ENCODE data around the gene CSF1R. TPM values are rescaled to one million over a fixed set of nuclear protein-coding genes. Genes with fewer than 3 reads are reported as not detected.
A peak's percentile ranks its signal among the peaks of the same experiment; 100 is the strongest.

CSF1R gene
- total RNA-seq, 2 donors from 2014 or later = 2.7 to 3.4 TPM

DNA sequence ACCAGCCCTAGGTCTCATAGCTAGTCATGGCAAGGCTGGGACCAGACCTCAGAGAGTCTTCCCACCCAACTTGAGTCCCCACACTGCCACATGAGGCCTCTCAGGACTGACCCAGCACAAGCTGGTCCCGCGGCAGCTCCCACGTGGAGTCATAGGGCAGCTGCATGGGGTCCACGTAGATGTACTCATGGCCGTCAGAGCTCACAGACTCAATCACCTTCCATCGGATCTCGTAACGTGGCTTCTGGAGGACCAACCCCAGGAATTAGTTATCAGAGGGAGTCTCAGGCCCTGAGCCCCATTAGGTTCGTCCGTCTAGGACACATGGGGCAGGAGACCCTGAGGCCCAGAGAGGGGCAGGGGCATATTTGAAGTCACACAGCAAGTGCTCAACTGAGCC is 39.0 kb upstream of the CSF1R start:
- peaks cover 14% of the 10 kb centered on the region for H3K27me3 Mint-ChIP-seq
- DNase-seq = no peak
- no peaks in the 10 kb centered on the region for H3K36me3 Mint-ChIP-seq (ENCODE audit: low read depth)
- peaks cover 5% of the 10 kb centered on the region for H3K4me1 Mint-ChIP-seq
- H3K9me3 ChIP-seq (ENCODE audit: control insufficient read depth, low read length, poor library complexity, severe bottlenecking) = no peaks in the 10 kb centered on the region
- no peak for ATAC-seq
- peak overlapping the region; percentile 41 for H3K27ac Mint-ChIP-seq
- H3K4me3 Mint-ChIP-seq = no peak overlapping the region

GRCh38 chr5:150124596-150124995 is 38.2 kb upstream of the CSF1R start:
- peaks cover 9% of the 10 kb centered on the region for H3K27me3 Mint-ChIP-seq
- no peak overlapping the region for H3K4me3 Mint-ChIP-seq
- DNase-seq = no peak
- H3K9me3 ChIP-seq (ENCODE audit: control insufficient read depth, low read length, poor library complexity, severe bottlenecking) = no peaks in the 10 kb centered on the region
- H3K36me3 Mint-ChIP-seq (ENCODE audit: low read depth) = no peaks in the 10 kb centered on the region
- no peak for ATAC-seq
- no peak overlapping the region for H3K27ac Mint-ChIP-seq
- H3K4me1 Mint-ChIP-seq = peaks cover 5% of the 10 kb centered on the region

- ATAC-seq (no peak), DNase-seq (no peak)
- H3K9me3 ChIP-seq (ENCODE audit: control insufficient read depth, low read length, poor library complexity, severe bottlenecking) = no peaks in the 10 kb centered on the region
- Mint-ChIP-seq H3K36me3 (ENCODE audit: low read depth) (no peaks in the 10 kb centered on the region), H3K4me3 (no peak overlapping the region), H3K27me3 (peaks cover 8% of the 10 kb centered on the region), H3K4me1 (peaks cover 5% of the 10 kb centered on the region), H3K27ac (no peak overlapping the region)
Observed at GRCh38 chr5:150124111-150124557, 37.8 kb upstream of the CSF1R start.

DNA sequence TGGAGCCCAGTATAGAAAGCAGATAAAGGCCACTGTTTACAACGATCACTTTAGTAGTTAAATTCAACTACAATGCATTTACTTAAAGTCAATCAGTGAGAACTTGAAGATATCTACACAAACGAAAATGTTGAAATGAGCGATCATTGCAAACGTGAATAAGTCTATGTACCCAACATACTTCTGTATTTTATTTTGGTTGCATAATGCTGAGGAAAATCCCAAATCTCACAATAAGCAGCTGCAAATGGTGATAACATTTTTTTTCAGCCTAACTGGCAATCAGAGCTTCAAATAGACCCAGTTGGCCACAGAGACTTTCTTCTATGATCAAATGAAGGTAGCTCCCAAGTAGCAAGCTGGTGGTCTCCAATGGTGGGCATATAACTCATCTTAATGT is 37.2 kb upstream of the CSF1R start:
- no peaks in the 10 kb centered on the region for H3K9me3 ChIP-seq (ENCODE audit: control insufficient read depth, low read length, poor library complexity, severe bottlenecking)
- Mint-ChIP-seq H3K27me3 (peaks cover 5% of the 10 kb centered on the region), H3K27ac (no peak overlapping the region), H3K4me3 (no peak overlapping the region), H3K4me1 (peaks cover 5% of the 10 kb centered on the region), H3K36me3 (ENCODE audit: low read depth) (no peaks in the 10 kb centered on the region)
- ATAC-seq (no peak), DNase-seq (no peak)

GRCh38 chr5:150122536-150123481 is 36.5 kb upstream of the CSF1R start:
- ATAC-seq (no peak), DNase-seq (no peak)
- Mint-ChIP-seq H3K27ac (no peak overlapping the region), H3K4me3 (no peak overlapping the region), H3K36me3 (ENCODE audit: low read depth) (no peaks in the 10 kb centered on the region), H3K4me1 (peaks cover 3% of the 10 kb centered on the region), H3K27me3 (no peaks in the 10 kb centered on the region)
- no peaks in the 10 kb centered on the region for H3K9me3 ChIP-seq (ENCODE audit: control insufficient read depth, low read length, poor library complexity, severe bottlenecking)

- ATAC-seq = peak; percentile 54
- no peaks in the 10 kb centered on the region for H3K9me3 ChIP-seq (ENCODE audit: control insufficient read depth, low read length, poor library complexity, severe bottlenecking)
- Mint-ChIP-seq H3K4me1 (peaks cover 3% of the 10 kb centered on the region), H3K36me3 (ENCODE audit: low read depth) (no peaks in the 10 kb centered on the region), H3K27me3 (no peaks in the 10 kb centered on the region), H3K27ac (no peak overlapping the region), H3K4me3 (no peak overlapping the region)
- no peak for DNase-seq
Observed at GRCh38 chr5:150122158-150122510, 35.8 kb upstream of the CSF1R start.

DNA sequence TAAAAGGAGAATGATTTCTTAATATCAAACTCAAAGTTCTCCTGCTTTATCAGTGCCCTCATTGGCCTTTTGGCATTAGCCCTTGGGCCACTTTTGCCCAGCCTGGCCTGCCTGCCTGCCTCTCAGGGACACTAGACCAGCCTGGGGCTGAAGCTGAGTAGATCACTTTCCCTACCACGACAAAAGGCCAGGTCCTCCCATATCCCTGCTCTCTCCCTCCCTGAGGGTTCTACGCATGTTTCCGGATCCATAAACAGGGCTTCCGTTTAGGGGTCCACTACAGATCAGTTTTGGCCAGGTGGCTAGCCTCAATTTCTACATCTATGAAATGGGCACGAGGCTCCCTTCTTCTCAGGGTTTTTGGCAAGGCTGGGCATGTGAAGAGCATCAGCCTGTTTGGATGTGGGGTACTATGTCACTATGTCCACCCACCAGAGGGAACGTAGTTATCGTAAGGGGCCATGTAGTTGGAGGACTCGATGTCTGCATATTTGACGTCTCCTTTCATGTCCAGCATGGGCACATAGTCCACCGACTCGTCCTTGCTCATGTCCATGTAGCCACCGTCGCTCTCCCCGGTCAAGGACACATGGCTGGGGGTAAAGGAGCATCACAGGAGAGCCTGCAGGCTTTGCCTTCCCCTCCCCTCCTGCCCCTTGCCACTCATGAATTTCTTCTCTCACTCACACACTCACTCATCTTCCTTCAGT is 35.2 kb upstream of the CSF1R start:
- no peak overlapping the region for H3K27ac Mint-ChIP-seq
- peaks cover 3% of the 10 kb centered on the region for H3K4me1 Mint-ChIP-seq
- no peaks in the 10 kb centered on the region for H3K27me3 Mint-ChIP-seq
- H3K36me3 Mint-ChIP-seq (ENCODE audit: low read depth) = no peaks in the 10 kb centered on the region
- no peaks in the 10 kb centered on the region for H3K9me3 ChIP-seq (ENCODE audit: control insufficient read depth, low read length, poor library complexity, severe bottlenecking)
- ATAC-seq (no peak), DNase-seq (no peak)
- no peak overlapping the region for H3K4me3 Mint-ChIP-seq

DNA sequence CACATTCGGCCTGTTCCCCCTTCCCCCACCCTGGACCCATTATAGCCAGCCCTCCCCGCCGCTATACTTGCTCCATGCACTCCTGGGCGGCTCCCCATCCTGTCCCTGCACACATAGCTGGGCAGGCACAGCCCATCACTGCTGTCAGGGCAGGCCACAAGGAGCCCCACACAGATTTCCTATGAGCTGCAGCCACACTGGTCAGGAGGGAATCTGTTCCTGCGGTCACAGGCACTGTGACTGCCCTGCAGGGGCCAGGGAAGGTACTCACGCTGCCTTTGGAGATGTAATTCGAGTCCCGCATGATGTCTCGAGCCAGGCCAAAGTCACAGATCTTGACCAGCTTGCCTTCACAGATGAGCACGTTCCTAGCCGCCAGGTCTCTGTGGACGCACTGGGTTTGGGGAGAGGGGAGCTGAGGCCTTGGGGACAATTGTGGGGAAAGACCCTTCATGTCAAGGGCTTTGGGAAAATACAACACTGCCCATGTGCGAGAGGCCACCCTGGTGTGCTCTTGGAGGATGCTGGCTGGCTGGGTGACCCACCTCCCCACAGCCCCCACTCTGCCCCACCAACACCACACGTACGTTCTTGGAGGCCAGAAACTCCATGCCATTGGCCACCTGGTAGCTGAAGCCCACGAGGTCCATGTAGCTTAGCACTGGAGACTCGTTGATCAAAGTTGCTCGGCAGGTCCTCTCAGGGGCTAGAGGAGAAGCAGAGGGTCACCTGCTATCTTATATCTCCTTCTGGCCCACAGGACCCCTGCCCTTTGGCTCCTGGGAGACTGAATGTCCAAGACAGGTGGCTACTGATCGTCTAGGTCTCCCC is 34.5 kb upstream of the CSF1R start:
- no peak for DNase-seq
- ATAC-seq = no peak
- H3K4me3 Mint-ChIP-seq = no peak overlapping the region
- no peak overlapping the region for H3K27ac Mint-ChIP-seq
- H3K27me3 Mint-ChIP-seq = no peaks in the 10 kb centered on the region
- H3K36me3 Mint-ChIP-seq (ENCODE audit: low read depth) = no peaks in the 10 kb centered on the region
- peaks cover 3% of the 10 kb centered on the region for H3K4me1 Mint-ChIP-seq
- H3K9me3 ChIP-seq (ENCODE audit: control insufficient read depth, low read length, poor library complexity, severe bottlenecking) = no peaks in the 10 kb centered on the region

DNA sequence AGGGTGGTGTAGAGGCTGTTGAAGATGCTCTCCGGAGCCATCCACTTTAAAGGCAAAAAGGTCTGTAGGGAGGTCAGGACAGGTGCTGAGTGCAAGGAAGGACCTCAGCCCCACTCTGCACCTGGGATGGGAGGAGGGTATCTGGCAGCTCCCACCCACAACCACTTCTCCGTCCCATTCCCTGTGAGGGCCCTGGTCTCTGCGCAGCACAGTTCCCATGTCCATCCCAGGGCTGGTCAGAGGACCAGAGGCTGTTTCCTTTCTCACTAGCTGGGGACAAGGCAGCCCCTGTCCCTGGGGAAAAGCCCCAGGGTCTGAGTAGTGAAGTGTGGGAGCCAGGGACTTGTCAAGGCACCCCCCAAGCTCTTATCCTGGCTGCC is 33.7 kb upstream of the CSF1R start:
- H3K27ac Mint-ChIP-seq = no peak overlapping the region
- no peaks in the 10 kb centered on the region for H3K36me3 Mint-ChIP-seq (ENCODE audit: low read depth)
- peaks cover 3% of the 10 kb centered on the region for H3K4me1 Mint-ChIP-seq
- DNase-seq (no peak), ATAC-seq (no peak)
- no peak overlapping the region for H3K4me3 Mint-ChIP-seq
- H3K27me3 Mint-ChIP-seq = peaks cover under 1% of the 10 kb centered on the region
- H3K9me3 ChIP-seq (ENCODE audit: control insufficient read depth, low read length, poor library complexity, severe bottlenecking) = no peaks in the 10 kb centered on the region

DNA sequence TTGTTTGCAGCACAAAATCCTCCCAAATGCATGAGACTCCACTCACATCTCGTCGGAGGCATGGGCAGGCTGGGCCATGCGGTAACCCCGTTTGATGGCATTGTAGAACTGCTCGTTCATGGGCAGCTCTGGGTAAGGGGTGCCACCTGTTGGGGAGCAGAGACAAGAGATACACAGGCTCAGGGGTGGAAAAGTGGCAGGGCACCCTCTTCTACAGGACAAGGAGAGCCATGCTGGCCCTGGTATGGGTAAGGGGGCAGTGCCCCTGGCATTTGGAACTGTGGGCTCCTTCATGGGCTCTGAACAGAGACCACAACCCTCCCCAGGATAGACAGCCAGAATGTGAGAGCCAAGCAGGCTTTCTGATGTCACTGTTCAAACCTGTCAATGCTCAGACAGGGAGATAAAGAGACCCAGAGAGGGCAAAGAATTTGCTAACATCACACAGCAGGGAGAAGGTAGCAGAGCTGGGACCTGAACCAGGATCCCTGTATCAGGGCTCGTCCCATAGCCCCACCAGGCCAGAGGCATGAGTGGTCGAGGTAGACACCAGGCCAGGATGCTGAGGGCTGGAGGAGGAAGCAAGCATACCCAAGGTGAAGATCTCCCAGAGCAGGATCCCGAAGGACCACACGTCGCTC is 33.2 kb upstream of the CSF1R start:
- no peaks in the 10 kb centered on the region for H3K9me3 ChIP-seq (ENCODE audit: control insufficient read depth, low read length, poor library complexity, severe bottlenecking)
- Mint-ChIP-seq H3K27ac (no peak overlapping the region), H3K4me3 (no peak overlapping the region), H3K36me3 (ENCODE audit: low read depth) (no peaks in the 10 kb centered on the region), H3K4me1 (peaks cover 3% of the 10 kb centered on the region), H3K27me3 (peaks cover 6% of the 10 kb centered on the region)
- DNase-seq = no peak
- ATAC-seq = no peak

GRCh38 chr5:150118561-150119229 is 32.3 kb upstream of the CSF1R start:
- H3K9me3 ChIP-seq (ENCODE audit: control insufficient read depth, low read length, poor library complexity, severe bottlenecking) = no peaks in the 10 kb centered on the region
- no peak for DNase-seq
- H3K27ac Mint-ChIP-seq = no peak overlapping the region

DNA sequence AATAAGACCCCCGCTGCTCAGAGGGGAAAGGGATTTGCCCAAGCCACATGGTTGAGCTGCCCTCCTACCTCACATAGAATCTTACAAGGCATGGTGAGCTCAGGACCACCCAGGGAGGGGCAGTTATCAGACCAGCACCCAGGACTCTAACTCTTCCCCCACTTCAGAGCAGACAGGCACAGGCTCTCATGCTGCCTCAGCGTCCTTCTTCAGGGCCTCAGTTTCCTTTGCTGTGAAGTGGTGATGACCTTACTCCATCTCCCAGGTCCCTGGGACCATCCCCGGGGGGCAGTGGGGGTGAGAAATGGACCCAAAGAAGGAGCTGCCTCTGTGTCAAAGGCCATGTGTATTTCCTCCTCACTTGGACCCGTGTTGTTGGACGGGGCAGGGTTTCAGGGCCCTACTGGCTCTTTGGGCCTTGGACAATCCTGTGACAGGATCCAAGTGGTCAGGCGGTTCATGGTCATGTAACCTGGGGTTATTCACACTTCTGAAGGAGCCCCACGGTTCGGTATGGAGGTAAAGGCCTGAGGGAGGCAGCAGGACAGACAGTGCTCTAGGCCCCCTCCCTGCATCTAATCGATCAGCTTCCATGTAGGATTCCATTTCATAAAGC is 31.7 kb upstream of the CSF1R start:
- Mint-ChIP-seq H3K4me3 (no peak overlapping the region), H3K27ac (no peak overlapping the region), H3K27me3 (peaks cover 16% of the 10 kb centered on the region), H3K4me1 (peaks cover 3% of the 10 kb centered on the region), H3K36me3 (ENCODE audit: low read depth) (no peaks in the 10 kb centered on the region)
- ATAC-seq = no peak
- H3K9me3 ChIP-seq (ENCODE audit: control insufficient read depth, low read length, poor library complexity, severe bottlenecking) = no peaks in the 10 kb centered on the region
- no peak for DNase-seq

More at GRCh38 chr5:150118561-150119229, 32.3 kb upstream of the CSF1R start:
- ATAC-seq = no peak
- Mint-ChIP-seq H3K36me3 (ENCODE audit: low read depth) (no peaks in the 10 kb centered on the region), H3K27me3 (peaks cover 10% of the 10 kb centered on the region), H3K4me3 (no peak overlapping the region), H3K4me1 (peaks cover 3% of the 10 kb centered on the region)

All from T-helper 17 cell (primary cell).